SK-N-SH treated with all-trans-retinoic acid at 6 μM for 48 hours (cell line): ENCODE measurements around the gene PGAM1.
A peak's percentile ranks its signal among the peaks of the same experiment; 100 is the strongest.

Source experiments
- ATAC-seq: fragments of 200-7000 bp; cut with Tn5 transposase; 3 replicates; pipeline ENCODE4 v1.9.1; 2020; ENCODE audit warnings: mild to moderate bottlenecking, moderate library complexity
- ARNTL ChIP-seq: fragments of 450-650 bp; formaldehyde crosslinking; IDR thresholded peaks from 2 replicates; pipeline ENCODE4 v1.5.0; 2020; ENCODE audit warnings: low read depth, mild to moderate bottlenecking, moderate library complexity, borderline replicate concordance
- BACH2 ChIP-seq: fragments of 250-450 bp; sonication (Bioruptor Pico); IDR thresholded peaks from 2 replicates; pipeline ENCODE4 v1.9.0; 2021; ENCODE audit warnings: mild to moderate bottlenecking, borderline replicate concordance
- CSDC2 ChIP-seq: fragments of 250-450 bp; sonication (Bioruptor Pico); IDR thresholded peaks from 2 replicates; pipeline ENCODE4 v1.5.0; 2020; ENCODE audit warnings: mild to moderate bottlenecking, moderate library complexity
- ISL1 ChIP-seq: fragments of 250-450 bp; sonication (Bioruptor Pico); IDR thresholded peaks from 2 replicates; pipeline ENCODE4 v2.1.2; 2022; ENCODE audit warnings: mild to moderate bottlenecking, moderate library complexity
- OSR1 ChIP-seq: fragments of 250-450 bp; sonication (Bioruptor Pico); IDR thresholded peaks from 2 replicates; pipeline ENCODE4 v1.8.0; 2022; ENCODE audit warnings: moderate library complexity, mild to moderate bottlenecking, inconsistent platforms
- PATZ1 ChIP-seq: fragments of 250-450 bp; sonication (Bioruptor Pico); IDR thresholded peaks from 2 replicates; pipeline ENCODE4 v1.8.0; 2020; ENCODE audit warnings: mild to moderate bottlenecking, moderate library complexity, borderline replicate concordance
- POU6F1 ChIP-seq: fragments of 250-450 bp; sonication (Bioruptor Pico); IDR thresholded peaks from 2 replicates; pipeline ENCODE4 v1.8.0; 2021; ENCODE audit warnings: low read depth, mild to moderate bottlenecking, moderate library complexity, borderline replicate concordance
- RARB ChIP-seq: fragments of 250-450 bp; sonication (Bioruptor Pico); IDR thresholded peaks from 2 replicates; pipeline ENCODE4 v1.8.0; 2021; ENCODE audit warnings: mild to moderate bottlenecking, moderate library complexity
- TCF4 ChIP-seq: fragments of 250-450 bp; sonication (Bioruptor Pico); IDR thresholded peaks from 2 replicates; pipeline ENCODE4 v1.8.0; 2021; ENCODE audit warnings: mild to moderate bottlenecking, moderate library complexity, borderline replicate concordance
- TOX ChIP-seq: fragments of 250-450 bp; sonication (Bioruptor Pico); IDR thresholded peaks from 2 replicates; pipeline ENCODE4 v1.8.0; 2021; ENCODE audit warnings: mild to moderate bottlenecking, moderate library complexity, borderline replicate concordance
- ZC3H10 ChIP-seq: fragments of 250-450 bp; sonication (Bioruptor Pico); IDR thresholded peaks from 2 replicates; pipeline ENCODE4 v1.5.1; 2021; ENCODE audit warnings: mild to moderate bottlenecking, moderate library complexity
- ZFP3 ChIP-seq: fragments of 250-450 bp; sonication (Bioruptor Pico); IDR thresholded peaks from 2 replicates; pipeline ENCODE4 v1.5.0; 2020; ENCODE audit warnings: mild to moderate bottlenecking, moderate library complexity
- ZNF70 ChIP-seq: fragments of 450-650 bp; formaldehyde crosslinking; IDR thresholded peaks from 2 replicates; pipeline ENCODE4 v1.5.0; 2020; ENCODE audit warnings: mild to moderate bottlenecking, moderate library complexity
- ZNF8 ChIP-seq: fragments of 450-650 bp; formaldehyde crosslinking; IDR thresholded peaks from 2 replicates; pipeline ENCODE4 v1.5.0; 2020; ENCODE audit warnings: mild to moderate bottlenecking, moderate library complexity
- TF ChIP-seq, protein P1 (sequence below): fragments of 250-450 bp; sonication (Bioruptor Pico); IDR thresholded peaks from 2 replicates; pipeline ENCODE4 v1.5.0; 2020; ENCODE audit warnings: mild to moderate bottlenecking, moderate library complexity
- TF ChIP-seq, protein P2 (sequence below): fragments of 250-450 bp; sonication (Bioruptor Pico); IDR thresholded peaks from 2 replicates; pipeline ENCODE4 v1.5.1; 2020; ENCODE audit warnings: low read depth, mild to moderate bottlenecking, moderate library complexity
- TF ChIP-seq, protein P3 (sequence below): fragments of 250-450 bp; sonication (Bioruptor Pico); IDR thresholded peaks from 2 replicates; pipeline ENCODE4 v1.5.1; 2021; ENCODE audit warnings: mild to moderate bottlenecking, moderate library complexity

PGAM1 gene

GRCh38 chr10:97426776-97427570 is 982 bp downstream of the PGAM1 start:
- no peak for TF ChIP-seq RARB (CRISPR knock-in tag)
- TF ChIP-seq ZNF70, result no peak
- TF ChIP-seq, protein P1, sequence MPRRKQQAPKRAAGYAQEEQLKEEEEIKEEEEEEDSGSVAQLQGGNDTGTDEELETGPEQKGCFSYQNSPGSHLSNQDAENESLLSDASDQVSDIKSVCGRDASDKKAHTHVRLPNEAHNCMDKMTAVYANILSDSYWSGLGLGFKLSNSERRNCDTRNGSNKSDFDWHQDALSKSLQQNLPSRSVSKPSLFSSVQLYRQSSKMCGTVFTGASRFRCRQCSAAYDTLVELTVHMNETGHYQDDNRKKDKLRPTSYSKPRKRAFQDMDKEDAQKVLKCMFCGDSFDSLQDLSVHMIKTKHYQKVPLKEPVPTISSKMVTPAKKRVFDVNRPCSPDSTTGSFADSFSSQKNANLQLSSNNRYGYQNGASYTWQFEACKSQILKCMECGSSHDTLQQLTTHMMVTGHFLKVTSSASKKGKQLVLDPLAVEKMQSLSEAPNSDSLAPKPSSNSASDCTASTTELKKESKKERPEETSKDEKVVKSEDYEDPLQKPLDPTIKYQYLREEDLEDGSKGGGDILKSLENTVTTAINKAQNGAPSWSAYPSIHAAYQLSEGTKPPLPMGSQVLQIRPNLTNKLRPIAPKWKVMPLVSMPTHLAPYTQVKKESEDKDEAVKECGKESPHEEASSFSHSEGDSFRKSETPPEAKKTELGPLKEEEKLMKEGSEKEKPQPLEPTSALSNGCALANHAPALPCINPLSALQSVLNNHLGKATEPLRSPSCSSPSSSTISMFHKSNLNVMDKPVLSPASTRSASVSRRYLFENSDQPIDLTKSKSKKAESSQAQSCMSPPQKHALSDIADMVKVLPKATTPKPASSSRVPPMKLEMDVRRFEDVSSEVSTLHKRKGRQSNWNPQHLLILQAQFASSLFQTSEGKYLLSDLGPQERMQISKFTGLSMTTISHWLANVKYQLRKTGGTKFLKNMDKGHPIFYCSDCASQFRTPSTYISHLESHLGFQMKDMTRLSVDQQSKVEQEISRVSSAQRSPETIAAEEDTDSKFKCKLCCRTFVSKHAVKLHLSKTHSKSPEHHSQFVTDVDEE, result no peak
- TF ChIP-seq, protein P2, sequence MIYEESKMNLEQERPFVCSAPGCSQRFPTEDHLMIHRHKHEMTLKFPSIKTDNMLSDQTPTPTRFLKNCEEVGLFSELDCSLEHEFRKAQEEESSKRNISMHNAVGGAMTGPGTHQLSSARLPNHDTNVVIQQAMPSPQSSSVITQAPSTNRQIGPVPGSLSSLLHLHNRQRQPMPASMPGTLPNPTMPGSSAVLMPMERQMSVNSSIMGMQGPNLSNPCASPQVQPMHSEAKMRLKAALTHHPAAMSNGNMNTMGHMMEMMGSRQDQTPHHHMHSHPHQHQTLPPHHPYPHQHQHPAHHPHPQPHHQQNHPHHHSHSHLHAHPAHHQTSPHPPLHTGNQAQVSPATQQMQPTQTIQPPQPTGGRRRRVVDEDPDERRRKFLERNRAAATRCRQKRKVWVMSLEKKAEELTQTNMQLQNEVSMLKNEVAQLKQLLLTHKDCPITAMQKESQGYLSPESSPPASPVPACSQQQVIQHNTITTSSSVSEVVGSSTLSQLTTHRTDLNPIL (CRISPR knock-in tag), result no peak
- peak; percentile 43 for ATAC-seq

DNA sequence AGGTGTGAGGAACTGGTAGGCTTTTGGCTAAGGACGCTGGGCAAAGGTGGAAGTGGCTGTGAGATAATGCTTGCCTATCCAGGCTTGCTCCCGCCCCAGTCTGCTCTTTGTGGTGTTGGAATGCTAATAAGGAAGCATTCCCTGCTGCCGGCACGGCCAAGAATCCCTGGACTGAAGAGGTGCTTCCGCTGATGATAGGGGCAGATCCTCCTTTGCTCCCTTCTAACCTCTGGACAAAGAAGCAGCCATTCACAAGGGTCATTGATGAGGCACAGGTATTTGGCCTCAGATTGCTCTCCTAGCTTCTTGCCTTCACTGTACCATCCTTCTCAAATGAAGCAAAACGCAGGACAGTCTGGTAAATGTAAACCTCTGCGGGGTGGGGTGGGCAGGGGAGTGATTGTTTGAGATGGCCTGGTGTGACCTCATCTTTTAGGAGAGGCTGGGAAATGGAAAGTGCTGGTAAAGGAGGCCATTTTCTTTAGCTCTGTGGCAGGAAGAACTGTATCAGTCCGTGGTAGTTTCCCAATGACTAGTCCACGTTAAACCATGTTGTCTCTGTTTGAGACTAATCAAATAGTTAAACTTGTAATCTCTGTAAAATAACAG is 1.7 kb downstream of the PGAM1 start:
- TF ChIP-seq ZNF70 (peak; percentile 81), BACH2 (CRISPR knock-in tag) (no peak)
- TF ChIP-seq, all 23 proteins: peak for 1
- ATAC-seq, result peak; percentile 20

DNA sequence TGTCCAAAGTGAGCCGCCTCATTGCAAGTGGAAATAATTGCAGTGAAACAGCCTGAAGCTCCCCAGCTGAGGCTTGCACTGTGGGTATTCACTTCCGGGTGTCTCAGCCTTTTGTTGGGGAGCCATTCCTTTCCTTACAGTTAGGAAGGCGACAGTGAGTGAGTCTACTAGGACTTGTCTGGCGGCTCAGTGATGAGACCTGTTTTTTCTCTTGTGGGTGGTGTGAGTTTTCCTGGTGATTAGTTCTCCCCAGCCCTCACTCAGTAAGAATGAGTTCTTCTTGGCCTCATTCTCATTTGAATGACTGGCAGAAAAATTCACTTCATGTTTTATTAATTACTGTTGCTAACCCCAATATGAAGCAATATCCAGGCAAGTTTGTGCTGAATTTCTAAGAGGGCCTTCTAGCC is 2.6 kb downstream of the PGAM1 start:
- ATAC-seq, result no peak
- no peak for TF ChIP-seq ZNF8 (CRISPR knock-in tag)
- no peak for TF ChIP-seq ZC3H10 (CRISPR knock-in tag)
- TF ChIP-seq BACH2 (CRISPR knock-in tag), result no peak
- no peak for TF ChIP-seq CSDC2 (CRISPR knock-in tag)
- no peak for TF ChIP-seq OSR1 (CRISPR knock-in tag)
- no peak for TF ChIP-seq ARNTL (CRISPR knock-in tag)
- no peak for TF ChIP-seq ZFP3 (CRISPR knock-in tag)
- no peak for TF ChIP-seq PATZ1 (CRISPR knock-in tag)
- no peak for TF ChIP-seq POU6F1 (CRISPR knock-in tag)
- TF ChIP-seq RARB (CRISPR knock-in tag), result no peak
- TF ChIP-seq ISL1 (CRISPR knock-in tag), result no peak
- TF ChIP-seq, protein P3, sequence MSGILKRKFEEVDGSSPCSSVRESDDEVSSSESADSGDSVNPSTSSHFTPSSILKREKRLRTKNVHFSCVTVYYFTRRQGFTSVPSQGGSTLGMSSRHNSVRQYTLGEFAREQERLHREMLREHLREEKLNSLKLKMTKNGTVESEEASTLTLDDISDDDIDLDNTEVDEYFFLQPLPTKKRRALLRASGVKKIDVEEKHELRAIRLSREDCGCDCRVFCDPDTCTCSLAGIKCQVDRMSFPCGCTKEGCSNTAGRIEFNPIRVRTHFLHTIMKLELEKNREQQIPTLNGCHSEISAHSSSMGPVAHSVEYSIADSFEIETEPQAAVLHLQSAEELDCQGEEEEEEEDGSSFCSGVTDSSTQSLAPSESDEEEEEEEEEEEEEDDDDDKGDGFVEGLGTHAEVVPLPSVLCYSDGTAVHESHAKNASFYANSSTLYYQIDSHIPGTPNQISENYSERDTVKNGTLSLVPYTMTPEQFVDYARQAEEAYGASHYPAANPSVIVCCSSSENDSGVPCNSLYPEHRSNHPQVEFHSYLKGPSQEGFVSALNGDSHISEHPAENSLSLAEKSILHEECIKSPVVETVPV (CRISPR knock-in tag), result no peak
- TF ChIP-seq, protein P1, result no peak
- no peak for TF ChIP-seq TCF4 (CRISPR knock-in tag)
- no peak for TF ChIP-seq TOX (CRISPR knock-in tag)
